Heart left ventricle (tissue), 16 donors: Measurements from ENCODE around the gene CAPN11. TPM values are rescaled to one million over a fixed set of nuclear protein-coding genes. Genes with fewer than 3 reads are reported as not detected.

Source experiments
- ATAC-seq, 4 donors: fragments of 200-7000 bp; cut with Tn5 transposase; one replicate each; pipeline ENCODE4 v1.9.1; 2020 to 2022; ENCODE audit warnings: moderate library complexity in 4 of 4, mild to moderate bottlenecking in 3 of 4, moderate number of reproducible peaks in 1 of 4
- DNase-seq, 5 donors: peaks; one replicate each; pipeline ENCODE4 v3.0.0-alpha.2; 2020
- H3K27ac ChIP-seq, 12 donors: fragments of 200-600 bp; sonication (generic) in 4 of 12; one replicate each; pipeline versions ENCODE4 v1.5.0 to v1.8.0; 2016 to 2022; ENCODE audit warnings: mild to moderate bottlenecking in 2 of 12
- H3K27me3 ChIP-seq, 9 donors: fragments of 200-600 bp; sonication (generic) in 2 of 9; one replicate each; pipeline versions ENCODE4 v1.5.1 to v1.8.0; 2016 to 2022; ENCODE audit warnings: mild to moderate bottlenecking in 3 of 9
- H3K36me3 ChIP-seq, 9 donors: fragments of 200-600 bp; sonication (generic) in 2 of 9; one replicate each; pipeline versions ENCODE4 v1.5.0 to v1.8.0; 2018 to 2022; ENCODE audit warnings: mild to moderate bottlenecking in 2 of 9
- H3K4me1 ChIP-seq, 12 donors: fragments of 200-600 bp; sonication (generic) in 4 of 12; one replicate each; pipeline versions ENCODE4 v1.5.0 to v1.8.0; 2016 to 2022; ENCODE audit warnings: mild to moderate bottlenecking in 3 of 12
- H3K4me3 ChIP-seq, 12 donors: fragments of 200-600 bp; sonication (generic) in 4 of 12; one replicate each; pipeline versions ENCODE4 v1.5.0 to v1.8.0; 2017 to 2022; ENCODE audit warnings: mild to moderate bottlenecking in 9 of 12, moderate library complexity in 4 of 12
- H3K9me3 ChIP-seq, 12 donors: fragments of 200-600 bp; sonication (generic) in 4 of 12; one replicate each; pipeline versions ENCODE4 v1.5.0 to v1.8.0; 2016 to 2022; ENCODE audit warnings: mild to moderate bottlenecking in 1 of 12
- POLR2A ChIP-seq, 2 donors: fragments of 450-650 bp; IDR thresholded peaks; one replicate each; pipeline ENCODE4 v1.6.1; 2017; ENCODE audit warnings: antibody characterized with exemption in 2 of 2, mild to moderate bottlenecking in 2 of 2, moderate library complexity in 2 of 2
- WGBS, 4 donors: extraction: QIAGEN DNeasy Blood & Tissue Kit in 2 of 4; methylation state at CpG; one replicate each; pipeline versions ENCODE4 v1.1.5 to v1.1.7; 2013 to 2018; 5-methylcytosine and 5-hydroxymethylcytosine counted together
- intact Hi-C, 10 donors: fragments of 100-400 bp; cut with DNase I; formaldehyde crosslinking; loops; one replicate each; pipeline versions ENCODE4 v1.11.1 to v1.14.2; 2022
- polyA plus RNA-seq, 2 donors: library from polyadenylated mRNA; stranded (reverse); fragments of 200-250 nt; gene quantifications; one replicate each; pipeline ENCODE4 v1.2.3, GENCODE V29; 2013
- total RNA-seq, 9 donors: library from RNA; depleted of rRNA in 2 of 9; stranded (reverse); fragments of >200 nt in 2 of 9; fragmentation: NEBNext Ultra II Directional in 3 of 9; extraction: Animal tissue kit (Norgen Biotek cat#: 25700) in 3 of 9; gene quantifications; one replicate each; pipeline versions ENCODE4 v1.1.0 to v1.2.4, GENCODE V29; 2016 to 2023
- TF ChIP-seq, protein P1 (sequence below), 12 donors: fragments of 200-600 bp; sonication (generic) in 4 of 12; IDR thresholded peaks; one replicate each; pipeline versions ENCODE4 v1.5.0 to v1.8.0; 2018 to 2022; ENCODE audit warnings: antibody characterized with exemption in 12 of 12, mild to moderate bottlenecking in 5 of 12
- donor health status: ischemic (EF 13 %, LVEDD 7.1; RV severe dilation, severe dysfunction).
- donor health status: healthy with polysubstance abuse.
- donor health status: DM: no; HTN: yes; CAD: no.
- donor health status: DM: no; HTN: no; CAD: no.
- donor health status: ischemic (EF 25% LVEDD 6.9; RV normal size, moderate dysfunction).
- donor health status: ischemic (EF 25% LVEDD 5.7; RV mildly dilated, moderate dysfunction).
- donor health status: healthy.
- donor health status: DM: yes; HTN: yes; CAD: no.
- donor health status: ischemic (EF 35%, LVEDD 5.7; RV mildly dilated, moderate dysfunction).
- donor health status: nonischemic (EF 11% LVEDD 7.7; RV severe dilation, severe dysfunction).
- donor health status: DM: yes; HTN: yes; CAD: no.
- donor health status: PGD.
- donor health status: ischemic (EF 29% LVEDD 5.4; RV normal size, mild dysfunction).
- donor health status: nonischemic (EF 23%, LVEDD 6.1; RV moderate dilation, normal function).

Gene CAPN11
- total and polyA plus RNA-seq, 11 donors: 0.08 to 1.8 (median 0.38) TPM; not detected in 3

DNA sequence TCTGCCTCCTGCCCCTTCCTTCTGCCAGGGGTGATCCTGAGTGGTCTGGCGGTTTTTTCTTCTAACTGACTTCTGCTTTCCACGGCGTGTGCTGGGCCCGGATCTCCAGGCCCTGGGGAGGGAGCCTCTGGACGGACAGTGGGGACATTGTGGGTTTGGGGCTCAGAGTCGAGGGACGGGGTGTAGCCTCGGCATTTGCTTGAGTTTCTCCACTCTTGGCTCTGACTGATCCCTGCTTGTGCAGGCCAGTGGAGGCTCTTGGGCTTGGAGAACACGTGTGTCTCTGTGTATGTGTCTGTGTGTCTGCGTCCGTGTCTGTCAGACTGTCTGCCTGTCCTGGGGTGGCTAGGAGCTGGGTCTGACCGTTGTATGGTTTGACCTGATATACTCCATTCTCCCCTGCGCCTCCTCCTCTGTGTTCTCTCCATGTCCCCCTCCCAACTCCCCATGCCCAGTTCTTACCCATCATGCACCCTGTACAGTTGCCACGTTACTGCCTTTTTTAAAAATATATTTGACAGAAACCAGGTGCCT is 75.0 kb downstream of the CAPN11 start:
- WGBS, 4 donors: 30 to 53% (median 42%) methylated on average over 12 to 14 of the region's 14 CpGs
- Histone ChIP-seq H3K4me1 (peaks cover 3 to 95% (median 64%) of the 10 kb centered on the region in 12 donors), H3K9me3 (no peaks in the 10 kb centered on the region), H3K27ac (peak overlapping the region; percentile 78 to 99 (median 91)), H3K27me3 (no peaks in the 10 kb centered on the region), H3K36me3 (peaks cover 0 to 54% (median 38%) of the 10 kb centered on the region in 9 donors), H3K4me3 (no peak overlapping the region)
- intact Hi-C loops: loop anchor here in 6 of 10 donors (1.0 to 10.0 kb wide), 7 partner anchors 13 to 459 kb away; partner anchors contain the start of gene VEGFA (in 1 of the 6)
- TF ChIP-seq POLR2A (IDR thresholded peaks at IDR 0.05): no peak
- TF ChIP-seq, protein P1, sequence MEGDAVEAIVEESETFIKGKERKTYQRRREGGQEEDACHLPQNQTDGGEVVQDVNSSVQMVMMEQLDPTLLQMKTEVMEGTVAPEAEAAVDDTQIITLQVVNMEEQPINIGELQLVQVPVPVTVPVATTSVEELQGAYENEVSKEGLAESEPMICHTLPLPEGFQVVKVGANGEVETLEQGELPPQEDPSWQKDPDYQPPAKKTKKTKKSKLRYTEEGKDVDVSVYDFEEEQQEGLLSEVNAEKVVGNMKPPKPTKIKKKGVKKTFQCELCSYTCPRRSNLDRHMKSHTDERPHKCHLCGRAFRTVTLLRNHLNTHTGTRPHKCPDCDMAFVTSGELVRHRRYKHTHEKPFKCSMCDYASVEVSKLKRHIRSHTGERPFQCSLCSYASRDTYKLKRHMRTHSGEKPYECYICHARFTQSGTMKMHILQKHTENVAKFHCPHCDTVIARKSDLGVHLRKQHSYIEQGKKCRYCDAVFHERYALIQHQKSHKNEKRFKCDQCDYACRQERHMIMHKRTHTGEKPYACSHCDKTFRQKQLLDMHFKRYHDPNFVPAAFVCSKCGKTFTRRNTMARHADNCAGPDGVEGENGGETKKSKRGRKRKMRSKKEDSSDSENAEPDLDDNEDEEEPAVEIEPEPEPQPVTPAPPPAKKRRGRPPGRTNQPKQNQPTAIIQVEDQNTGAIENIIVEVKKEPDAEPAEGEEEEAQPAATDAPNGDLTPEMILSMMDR (IDR thresholded peaks at IDR 0.05): no peak
- ATAC-seq (peak in 3 of 4 donors; percentile 24 to 44 (median 35)), DNase-seq (no peak)

Other genes starting within 250 kb of the CAPN11 start
- gene MRPL14, start 31.4 kb upstream of the CAPN11 start, total RNA-seq: 10 to 100 TPM; 35.3 to 60.2 (median 44.1) TPM
- 10 to 100 TPM; 40.5 to 72.9 TPM for gene MRPL14, start 31.4 kb upstream of the CAPN11 start, polyA plus RNA-seq
- gene TMEM63B, start 31.3 kb upstream of the CAPN11 start, total RNA-seq: 10 to 100 TPM; 36.2 to 52.9 (median 43.0) TPM
- 10 to 100 TPM; 26.2 to 37.0 TPM for gene TMEM63B, start 31.3 kb upstream of the CAPN11 start, polyA plus RNA-seq
- gene MYMX, start 58.1 kb downstream of the CAPN11 start, total RNA-seq: under 1 TPM in 6 of 9 donors, not detected in 3; 0.31 to 0.96 (median 0.68) TPM
- under 1 TPM in 1 of 2 donors, not detected in 1; 0.42 TPM for gene MYMX, start 58.1 kb downstream of the CAPN11 start, polyA plus RNA-seq
- gene SLC29A1, start 64.8 kb downstream of the CAPN11 start, total RNA-seq: 100 to 1,000 TPM in 8 of 9 donors, 10 to 100 TPM in 1; 94.9 to 319 (median 136) TPM
- gene SLC29A1, start 64.8 kb downstream of the CAPN11 start, polyA plus RNA-seq: 10 to 100 TPM; 48.0 to 77.5 TPM
- 1,000 to 10,000 TPM in 2 of 9 donors, 100 to 1,000 TPM in 7; 725 to 1,040 (median 857) TPM for gene HSP90AB1, start 88.3 kb downstream of the CAPN11 start, total RNA-seq
- gene HSP90AB1, start 88.3 kb downstream of the CAPN11 start, polyA plus RNA-seq: 100 to 1,000 TPM; 375 to 959 TPM
- gene SLC35B2, start 98.7 kb downstream of the CAPN11 start, total RNA-seq: 10 to 100 TPM; 18.1 to 35.6 (median 26.4) TPM
- gene SLC35B2, start 98.7 kb downstream of the CAPN11 start, polyA plus RNA-seq: 10 to 100 TPM; 10.2 to 36.7 TPM
- 10 to 100 TPM in 1 of 9 donors, 1 to 10 TPM in 8; 2.5 to 13.1 (median 3.8) TPM for gene NFKBIE, start 106.7 kb downstream of the CAPN11 start, total RNA-seq
- gene NFKBIE, start 106.7 kb downstream of the CAPN11 start, polyA plus RNA-seq: 1 to 10 TPM; 4.0 to 5.8 TPM
- 1 to 10 TPM in 1 of 9 donors, under 1 TPM in 4, not detected in 4; 0.21 to 5.3 (median 0.45) TPM for gene TMEM151B, start 111.6 kb downstream of the CAPN11 start, total RNA-seq
- gene TMEM151B, start 111.6 kb downstream of the CAPN11 start, polyA plus RNA-seq: 1 to 10 TPM in 1 of 2 donors, under 1 TPM in 1; 0.37 to 1.4 TPM
- gene AARS2, start 154.5 kb downstream of the CAPN11 start, total RNA-seq: 1 to 10 TPM; 5.0 to 9.8 (median 7.6) TPM
- 1 to 10 TPM; 4.1 to 7.6 TPM for gene AARS2, start 154.5 kb downstream of the CAPN11 start, polyA plus RNA-seq
- gene SPATS1, start 183.8 kb downstream of the CAPN11 start, total RNA-seq: not detected
- gene SPATS1, start 183.8 kb downstream of the CAPN11 start, polyA plus RNA-seq: not detected
- gene CDC5L, start 228.9 kb downstream of the CAPN11 start, total RNA-seq: 10 to 100 TPM; 17.3 to 24.8 (median 18.8) TPM
- gene CDC5L, start 228.9 kb downstream of the CAPN11 start, polyA plus RNA-seq: 10 to 100 TPM in 1 of 2 donors, 1 to 10 TPM in 1; 5.8 to 15.6 TPM